HepG2 (cell line): ENCODE measurements around the gene PRR15L. TPM values are rescaled to one million over a fixed set of nuclear protein-coding genes. Genes with fewer than 3 reads are reported as not detected.

Source experiments
- ASH2L ChIP-seq: fragments of 300-600, 200-600 bp; sonication (generic); IDR thresholded peaks from 2 replicates; pipeline ENCODE4 v1.7.0; 2017; ENCODE audit warnings: low read depth, mild to moderate bottlenecking, moderate library complexity, mixed read lengths, low read length; ENCODE audit not compliant: insufficient read length
- ATM ChIP-seq: fragments of 450-650 bp; IDR thresholded peaks from 2 replicates; pipeline ENCODE4 v1.7.1; 2017; ENCODE audit warnings: mild to moderate bottlenecking, borderline replicate concordance
- FOSL2 ChIP-seq: sonication (generic); formaldehyde crosslinking; IDR thresholded peaks from 2 replicates; pipeline ENCODE4 v1.4.0; 2020; ENCODE audit warnings: missing genetic modification reagents
- GATA4 ChIP-seq: sonication (generic); IDR thresholded peaks from 2 replicates; pipeline ENCODE4 v1.6.1; 2016; ENCODE audit warnings: antibody characterized with exemption, low read depth, borderline replicate concordance
- PAWR ChIP-seq: sonication (generic); formaldehyde crosslinking; IDR thresholded peaks from 2 replicates; pipeline ENCODE4 v1.4.0; 2020; ENCODE audit warnings: missing genetic modification reagents, mild to moderate bottlenecking, borderline replicate concordance
- PHF5A ChIP-seq: IDR thresholded peaks from one replicate; pipeline ENCODE4 v1.6.1; 2018; ENCODE audit warnings: low read depth, missing genetic modification reagents; ENCODE audit not compliant: unreplicated experiment
- SOX13 ChIP-seq, 3 experiments: fragments of 450-650 bp in 1 of 3; sonication (generic) in 1 of 3; formaldehyde crosslinking in 1 of 3; IDR thresholded peaks in 2 of 3; conservative IDR thresholded peaks in 1 of 3; 2 replicates each; pipeline versions ENCODE4 v1.5.0 to v1.6.1; 2016 to 2020; ENCODE audit warnings: antibody characterized with exemption in 1 of 3, mild to moderate bottlenecking in 1 of 3, missing compliant biosample characterization in 1 of 3, missing genetic modification reagents in 1 of 3, moderate library complexity in 1 of 3
- SP4 ChIP-seq: sonication (generic); formaldehyde crosslinking; IDR thresholded peaks from 2 replicates; pipeline ENCODE4 v1.8.1; 2023; ENCODE audit warnings: mild to moderate bottlenecking, missing genetic modification reagents
- TMF1 ChIP-seq: sonication (generic); formaldehyde crosslinking; IDR thresholded peaks from 2 replicates; pipeline ENCODE4 v1.8.1; 2022; ENCODE audit warnings: low read depth, missing genetic modification reagents
- ZFP1 ChIP-seq: IDR thresholded peaks from 2 replicates; pipeline ENCODE4 v1.6.1; 2016
- ZNF383 ChIP-seq: sonication (generic); formaldehyde crosslinking; IDR thresholded peaks from 2 replicates; pipeline ENCODE4 v1.4.0; 2020; ENCODE audit warnings: missing genetic modification reagents, mild to moderate bottlenecking, borderline replicate concordance
- ZNF451 ChIP-seq: sonication (generic); formaldehyde crosslinking; IDR thresholded peaks from 2 replicates; pipeline ENCODE4 v1.5.0; 2020; ENCODE audit warnings: mild to moderate bottlenecking, missing genetic modification reagents
- polyA plus RNA-seq, 8 experiments: library from polyadenylated mRNA; depleted of rRNA in 3 of 8; stranded (reverse) in 7 of 8; unstranded in 1 of 8; fragments of >200 nt; fragmentation: Illumina TruSeq in 4 of 8; extraction: Trizol in 4 of 8; gene quantifications; 2 replicates each; pipeline versions ENCODE4 v1.2.1 to v1.2.3, GENCODE V29; 2011 to 2016; ENCODE audit warnings: low read depth in 4 of 8, missing spikeins in 1 of 8, mixed read lengths in 1 of 8; ENCODE audit not compliant: insufficient read depth in 1 of 8
- total RNA-seq, 5 experiments: library from RNA; depleted of rRNA; stranded (reverse); fragments of >200 nt; fragmentation: Illumina TruSeq; extraction: Trizol; gene quantifications; 2 replicates each; pipeline ENCODE4 v1.2.3, GENCODE V29; 2016; ENCODE audit warnings: low read depth in 1 of 5
- TF ChIP-seq, protein P1 (sequence below): sonication (generic); formaldehyde crosslinking; IDR thresholded peaks from 2 replicates; pipeline ENCODE4 v1.5.1; 2020; ENCODE audit warnings: missing genetic modification reagents, mild to moderate bottlenecking, borderline replicate concordance
- TF ChIP-seq, protein P2 (sequence below): sonication (generic); formaldehyde crosslinking; IDR thresholded peaks from 2 replicates; pipeline ENCODE4 v1.5.1; 2020; ENCODE audit warnings: mild to moderate bottlenecking, missing genetic modification reagents, borderline replicate concordance
- TF ChIP-seq, protein P3 (sequence below): sonication (generic); formaldehyde crosslinking; IDR thresholded peaks from 2 replicates; pipeline ENCODE4 v1.4.0; 2020; ENCODE audit warnings: missing genetic modification reagents; ENCODE audit errors: not compliant biosample characterization
- TF ChIP-seq, protein P4 (sequence below): sonication (generic); formaldehyde crosslinking; IDR thresholded peaks from 2 replicates; pipeline ENCODE4 v1.5.0; 2020; ENCODE audit warnings: missing genetic modification reagents
- TF ChIP-seq, protein P5 (sequence below): sonication (generic); formaldehyde crosslinking; IDR thresholded peaks from 2 replicates; pipeline ENCODE4 v1.5.0; 2020; ENCODE audit warnings: mild to moderate bottlenecking, missing genetic modification reagents

PRR15L gene
- total and polyA plus RNA-seq, 2 of the 13 experiments (the other 11 are each of a cell fraction or from before 2014, with no cell fraction given), result 0.44 to 2.0 TPM

DNA sequence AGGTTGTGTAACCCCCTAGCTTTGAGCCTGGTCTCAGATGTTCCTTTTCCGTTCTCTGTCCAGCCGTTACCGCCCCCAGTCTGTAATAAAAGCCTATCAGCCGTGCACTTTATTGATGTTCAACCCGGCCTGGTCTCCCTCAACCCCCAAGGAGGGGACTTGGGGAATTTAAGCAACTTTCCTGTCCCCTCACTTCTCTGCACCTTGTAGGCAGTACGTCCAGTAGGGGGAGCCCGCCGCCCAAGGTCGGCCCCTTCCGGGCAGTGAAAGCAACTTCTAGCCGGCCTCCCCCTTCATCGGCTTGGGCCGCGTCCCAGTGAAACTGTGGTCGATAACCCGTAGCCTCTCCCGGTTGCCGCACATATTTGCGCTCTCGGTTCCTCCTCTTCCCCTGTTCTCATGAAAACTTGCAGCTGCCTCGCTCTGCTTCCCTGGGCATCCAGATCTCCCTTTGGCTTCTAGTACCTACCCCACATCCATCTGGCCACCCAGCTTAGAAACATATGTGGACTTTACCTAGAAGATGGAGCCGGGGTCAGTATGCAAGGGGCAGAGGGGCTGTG lies 8.4 kb downstream of the PRR15L start (continued):
- TF ChIP-seq, protein P1, sequence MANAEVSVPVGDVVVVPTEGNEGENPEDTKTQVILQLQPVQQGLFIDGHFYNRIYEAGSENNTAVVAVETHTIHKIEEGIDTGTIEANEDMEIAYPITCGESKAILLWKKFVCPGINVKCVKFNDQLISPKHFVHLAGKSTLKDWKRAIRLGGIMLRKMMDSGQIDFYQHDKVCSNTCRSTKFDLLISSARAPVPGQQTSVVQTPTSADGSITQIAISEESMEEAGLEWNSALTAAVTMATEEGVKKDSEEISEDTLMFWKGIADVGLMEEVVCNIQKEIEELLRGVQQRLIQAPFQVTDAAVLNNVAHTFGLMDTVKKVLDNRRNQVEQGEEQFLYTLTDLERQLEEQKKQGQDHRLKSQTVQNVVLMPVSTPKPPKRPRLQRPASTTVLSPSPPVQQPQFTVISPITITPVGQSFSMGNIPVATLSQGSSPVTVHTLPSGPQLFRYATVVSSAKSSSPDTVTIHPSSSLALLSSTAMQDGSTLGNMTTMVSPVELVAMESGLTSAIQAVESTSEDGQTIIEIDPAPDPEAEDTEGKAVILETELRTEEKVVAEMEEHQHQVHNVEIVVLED, result peak; percentile 81
- TF ChIP-seq PAWR (no peak), ASH2L (peak; percentile 6), SOX13 (IDR thresholded peaks at IDR 0.05) (no peak), SOX13 (CRISPR knock-in tag; conservative IDR thresholded peaks at IDR 0.05 in 1 of 2, IDR thresholded peaks at IDR 0.05 in 1 of 2) (peak in 1 of 2 experiments; percentile 34; a peak in 1 of 4 replicates), SP4 (peak; percentile 80), ATM (no peak), ZNF383 (CRISPR knock-in tag) (no peak), TMF1 (no peak), PHF5A (CRISPR knock-in tag) (peak; percentile 35), FOSL2 (CRISPR knock-in tag) (peak; percentile 18; the same call in 1 of the 2 replicates), ZNF451 (CRISPR knock-in tag) (0 out of 2 replicates have a peak, but pooled peaks have one; percentile 27), ZFP1 (CRISPR knock-in tag) (no peak), GATA4 (no peak)
- TF ChIP-seq, protein P2, sequence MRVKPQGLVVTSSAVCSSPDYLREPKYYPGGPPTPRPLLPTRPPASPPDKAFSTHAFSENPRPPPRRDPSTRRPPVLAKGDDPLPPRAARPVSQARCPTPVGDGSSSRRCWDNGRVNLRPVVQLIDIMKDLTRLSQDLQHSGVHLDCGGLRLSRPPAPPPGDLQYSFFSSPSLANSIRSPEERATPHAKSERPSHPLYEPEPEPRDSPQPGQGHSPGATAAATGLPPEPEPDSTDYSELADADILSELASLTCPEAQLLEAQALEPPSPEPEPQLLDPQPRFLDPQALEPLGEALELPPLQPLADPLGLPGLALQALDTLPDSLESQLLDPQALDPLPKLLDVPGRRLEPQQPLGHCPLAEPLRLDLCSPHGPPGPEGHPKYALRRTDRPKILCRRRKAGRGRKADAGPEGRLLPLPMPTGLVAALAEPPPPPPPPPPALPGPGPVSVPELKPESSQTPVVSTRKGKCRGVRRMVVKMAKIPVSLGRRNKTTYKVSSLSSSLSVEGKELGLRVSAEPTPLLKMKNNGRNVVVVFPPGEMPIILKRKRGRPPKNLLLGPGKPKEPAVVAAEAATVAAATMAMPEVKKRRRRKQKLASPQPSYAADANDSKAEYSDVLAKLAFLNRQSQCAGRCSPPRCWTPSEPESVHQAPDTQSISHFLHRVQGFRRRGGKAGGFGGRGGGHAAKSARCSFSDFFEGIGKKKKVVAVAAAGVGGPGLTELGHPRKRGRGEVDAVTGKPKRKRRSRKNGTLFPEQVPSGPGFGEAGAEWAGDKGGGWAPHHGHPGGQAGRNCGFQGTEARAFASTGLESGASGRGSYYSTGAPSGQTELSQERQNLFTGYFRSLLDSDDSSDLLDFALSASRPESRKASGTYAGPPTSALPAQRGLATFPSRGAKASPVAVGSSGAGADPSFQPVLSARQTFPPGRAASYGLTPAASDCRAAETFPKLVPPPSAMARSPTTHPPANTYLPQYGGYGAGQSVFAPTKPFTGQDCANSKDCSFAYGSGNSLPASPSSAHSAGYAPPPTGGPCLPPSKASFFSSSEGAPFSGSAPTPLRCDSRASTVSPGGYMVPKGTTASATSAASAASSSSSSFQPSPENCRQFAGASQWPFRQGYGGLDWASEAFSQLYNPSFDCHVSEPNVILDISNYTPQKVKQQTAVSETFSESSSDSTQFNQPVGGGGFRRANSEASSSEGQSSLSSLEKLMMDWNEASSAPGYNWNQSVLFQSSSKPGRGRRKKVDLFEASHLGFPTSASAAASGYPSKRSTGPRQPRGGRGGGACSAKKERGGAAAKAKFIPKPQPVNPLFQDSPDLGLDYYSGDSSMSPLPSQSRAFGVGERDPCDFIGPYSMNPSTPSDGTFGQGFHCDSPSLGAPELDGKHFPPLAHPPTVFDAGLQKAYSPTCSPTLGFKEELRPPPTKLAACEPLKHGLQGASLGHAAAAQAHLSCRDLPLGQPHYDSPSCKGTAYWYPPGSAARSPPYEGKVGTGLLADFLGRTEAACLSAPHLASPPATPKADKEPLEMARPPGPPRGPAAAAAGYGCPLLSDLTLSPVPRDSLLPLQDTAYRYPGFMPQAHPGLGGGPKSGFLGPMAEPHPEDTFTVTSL (CRISPR knock-in tag), result no peak
- TF ChIP-seq, protein P3, sequence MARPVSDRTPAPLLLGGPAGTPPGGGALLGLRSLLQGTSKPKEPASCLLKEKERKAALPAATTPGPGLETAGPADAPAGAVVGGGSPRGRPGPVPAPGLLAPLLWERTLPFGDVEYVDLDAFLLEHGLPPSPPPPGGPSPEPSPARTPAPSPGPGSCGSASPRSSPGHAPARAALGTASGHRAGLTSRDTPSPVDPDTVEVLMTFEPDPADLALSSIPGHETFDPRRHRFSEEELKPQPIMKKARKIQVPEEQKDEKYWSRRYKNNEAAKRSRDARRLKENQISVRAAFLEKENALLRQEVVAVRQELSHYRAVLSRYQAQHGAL (CRISPR knock-in tag), result no peak
- TF ChIP-seq, protein P4, sequence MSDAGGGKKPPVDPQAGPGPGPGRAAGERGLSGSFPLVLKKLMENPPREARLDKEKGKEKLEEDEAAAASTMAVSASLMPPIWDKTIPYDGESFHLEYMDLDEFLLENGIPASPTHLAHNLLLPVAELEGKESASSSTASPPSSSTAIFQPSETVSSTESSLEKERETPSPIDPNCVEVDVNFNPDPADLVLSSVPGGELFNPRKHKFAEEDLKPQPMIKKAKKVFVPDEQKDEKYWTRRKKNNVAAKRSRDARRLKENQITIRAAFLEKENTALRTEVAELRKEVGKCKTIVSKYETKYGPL (CRISPR knock-in tag), result no peak; the same call in 1 of the 2 replicates
- TF ChIP-seq, protein P5, sequence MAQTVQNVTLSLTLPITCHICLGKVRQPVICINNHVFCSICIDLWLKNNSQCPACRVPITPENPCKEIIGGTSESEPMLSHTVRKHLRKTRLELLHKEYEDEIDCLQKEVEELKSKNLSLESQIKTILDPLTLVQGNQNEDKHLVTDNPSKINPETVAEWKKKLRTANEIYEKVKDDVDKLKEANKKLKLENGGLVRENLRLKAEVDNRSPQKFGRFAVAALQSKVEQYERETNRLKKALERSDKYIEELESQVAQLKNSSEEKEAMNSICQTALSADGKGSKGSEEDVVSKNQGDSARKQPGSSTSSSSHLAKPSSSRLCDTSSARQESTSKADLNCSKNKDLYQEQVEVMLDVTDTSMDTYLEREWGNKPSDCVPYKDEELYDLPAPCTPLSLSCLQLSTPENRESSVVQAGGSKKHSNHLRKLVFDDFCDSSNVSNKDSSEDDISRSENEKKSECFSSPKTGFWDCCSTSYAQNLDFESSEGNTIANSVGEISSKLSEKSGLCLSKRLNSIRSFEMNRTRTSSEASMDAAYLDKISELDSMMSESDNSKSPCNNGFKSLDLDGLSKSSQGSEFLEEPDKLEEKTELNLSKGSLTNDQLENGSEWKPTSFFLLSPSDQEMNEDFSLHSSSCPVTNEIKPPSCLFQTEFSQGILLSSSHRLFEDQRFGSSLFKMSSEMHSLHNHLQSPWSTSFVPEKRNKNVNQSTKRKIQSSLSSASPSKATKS (CRISPR knock-in tag), result no peak
